GM19455 (cell line): ENCODE results near the gene PRPSAP2.
"Not testable (repeated sequence)": the region's sequence is repeated elsewhere in the genome, so short reads cannot be mapped to it uniquely, and the experiment has no call there.

ENCODE experiments used
- ATAC-seq: cut with Tn5 transposase; IDR thresholded peaks from one replicate; pipeline ENCODE4 v1.9.1; 2021; ENCODE audit not compliant: unreplicated experiment

PRPSAP2 gene

GRCh38 chr17:18938692-18939023 lies 80.7 kb downstream of the PRPSAP2 start:
- ATAC-seq, result no peak

- ATAC-seq, result no peak
These were observed 86.7 kb downstream of the PRPSAP2 start for GRCh38 chr17:18944646-18945045.

GRCh38 chr17:18946536-18946935 lies 88.6 kb downstream of the PRPSAP2 start:
- no peak for ATAC-seq

DNA sequence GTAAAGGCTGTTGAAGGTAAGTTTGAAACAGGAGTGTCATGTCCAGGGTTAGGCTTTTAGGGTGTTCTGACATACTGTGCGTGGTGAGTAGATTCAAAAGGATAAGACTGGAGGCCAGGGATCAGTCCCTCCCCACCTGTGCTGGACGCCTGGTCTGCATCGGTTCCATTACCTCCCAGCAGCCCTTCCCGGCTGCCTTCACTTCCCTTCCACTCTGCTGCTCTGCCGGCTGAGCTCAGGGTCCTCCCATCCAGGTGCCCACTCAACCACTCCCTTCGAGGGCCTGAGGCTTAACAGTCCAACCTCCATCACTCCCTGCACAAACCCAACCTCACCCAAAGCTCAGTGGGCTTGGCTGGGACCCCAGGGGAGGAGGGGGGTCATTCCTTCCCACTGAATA lies 89.9 kb downstream of the PRPSAP2 start:
- no peak for ATAC-seq

GRCh38 chr17:18948476-18949006 lies 90.6 kb downstream of the PRPSAP2 start:
- ATAC-seq, result no peak

GRCh38 chr17:18949566-18949965 lies 91.6 kb downstream of the PRPSAP2 start:
- no peak for ATAC-seq

DNA sequence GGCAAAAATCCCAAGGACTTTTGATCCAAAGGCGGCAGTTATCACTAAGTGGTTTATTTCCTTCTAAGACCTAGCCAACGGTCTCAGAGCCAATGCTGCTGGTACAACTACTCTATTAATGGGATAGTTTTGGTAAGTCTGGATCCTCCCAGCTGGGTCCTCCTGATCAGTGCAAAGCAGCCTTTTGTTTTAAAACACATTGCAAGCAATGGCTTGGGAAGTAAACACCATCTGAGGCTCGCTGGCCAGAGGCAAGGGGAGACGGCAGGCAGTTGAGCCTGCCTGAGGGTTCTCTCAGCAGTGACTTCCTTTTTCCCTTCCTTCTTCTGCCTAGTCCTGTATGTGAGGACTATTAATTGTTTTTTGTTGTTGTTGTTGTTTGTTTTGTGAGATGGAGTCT lies 92.4 kb downstream of the PRPSAP2 start:
- ATAC-seq, result no peak

DNA sequence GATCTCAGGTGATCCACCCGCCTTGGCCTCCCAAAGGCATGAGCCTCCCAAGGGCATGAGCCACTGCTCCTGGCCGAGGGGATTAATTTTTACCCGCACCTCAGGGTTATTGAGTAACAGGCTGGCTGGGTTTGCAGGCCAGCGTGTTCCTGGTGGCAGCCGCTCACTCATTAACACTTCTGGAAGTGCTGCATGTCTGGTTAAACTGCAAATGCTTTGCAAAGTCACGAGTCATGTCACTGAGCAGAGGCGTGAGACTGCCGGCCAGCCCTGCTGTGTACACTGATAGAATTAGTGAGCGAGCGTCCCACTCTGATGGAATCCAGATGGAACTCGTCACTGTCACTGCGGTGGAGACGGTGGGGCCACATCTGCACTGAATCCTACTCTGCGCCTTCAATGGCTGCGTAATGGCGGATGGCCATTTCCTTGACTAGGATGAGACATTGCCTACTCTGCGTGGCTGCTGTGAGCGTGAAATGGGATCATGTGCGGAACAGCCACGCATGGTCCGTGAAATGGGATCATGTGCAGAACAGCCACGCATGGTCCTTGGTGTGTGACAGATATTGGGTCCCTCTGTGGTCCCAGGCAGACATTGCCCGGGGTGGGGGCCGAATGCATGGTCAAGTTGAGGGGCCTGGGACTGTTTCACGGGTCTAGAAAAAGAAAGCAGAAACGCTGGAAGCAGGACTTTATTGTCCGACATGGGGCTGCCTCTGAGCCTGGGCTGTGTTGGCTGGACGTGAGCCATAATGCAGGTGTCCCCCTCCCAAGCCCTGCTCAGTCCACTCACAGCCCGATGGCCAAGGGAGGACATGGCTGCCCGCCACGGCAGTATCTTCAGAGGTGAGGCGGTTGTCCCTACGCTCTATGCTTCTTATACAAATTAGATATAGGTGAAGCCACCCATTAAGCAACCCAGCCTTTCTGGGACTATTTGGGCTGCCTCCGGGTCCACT lies 93.3 kb downstream of the PRPSAP2 start:
- no peak for ATAC-seq

GRCh38 chr17:18951941-18952842 lies 94.3 kb downstream of the PRPSAP2 start, which contains the start of gene SLC5A10:
Gene SLC5A10, plus strand, starts transcription at chr17:18952165. Its CDS starts 41 bp downstream, at chr17:18952206.
- ATAC-seq, result no peak

DNA sequence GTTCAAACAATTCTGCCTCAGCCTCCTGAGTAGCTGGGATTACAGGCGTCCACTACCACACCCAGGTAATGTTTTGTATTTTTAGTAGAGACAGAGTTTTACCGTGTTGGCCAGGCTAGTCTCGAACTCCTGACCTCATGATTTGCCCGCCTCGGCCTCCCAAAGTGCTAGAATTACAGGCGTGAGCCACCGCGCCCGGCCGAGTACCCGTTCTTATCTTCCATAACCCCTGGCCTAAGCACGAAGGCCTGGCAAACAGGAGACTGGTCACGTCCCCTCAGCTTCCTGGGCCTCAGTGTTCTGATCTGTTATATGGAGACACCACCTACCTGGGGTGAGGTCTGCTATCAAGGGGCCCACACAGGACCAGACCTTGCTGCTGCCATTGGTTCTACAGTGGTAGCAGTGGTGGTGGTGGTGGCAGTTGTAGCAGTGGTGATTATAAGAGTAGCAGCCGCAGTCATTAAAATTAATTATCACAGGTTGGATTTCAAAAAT lies 95.3 kb downstream of the PRPSAP2 start:
- ATAC-seq, result no peak

DNA sequence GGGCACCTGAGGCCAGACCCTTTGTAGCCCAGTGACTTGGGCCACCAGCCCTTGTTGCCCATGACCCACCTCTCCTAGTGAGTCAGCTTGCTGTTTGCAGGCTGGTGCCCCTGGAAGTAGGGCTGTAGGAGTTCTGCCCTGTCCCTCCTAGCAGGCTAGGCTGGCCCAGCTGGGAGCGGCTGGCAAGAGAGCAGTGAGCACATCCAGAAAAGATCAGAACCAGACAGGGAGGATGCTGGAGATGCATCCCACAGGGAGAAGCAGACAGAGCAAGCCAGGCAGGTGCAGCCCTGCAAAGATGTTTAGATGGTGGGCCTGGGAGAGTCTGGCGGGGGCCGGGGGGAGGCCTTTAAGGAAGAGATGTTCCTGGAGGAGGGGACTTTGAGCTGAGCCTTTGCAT lies 96.4 kb downstream of the PRPSAP2 start:
- ATAC-seq, result no peak

DNA sequence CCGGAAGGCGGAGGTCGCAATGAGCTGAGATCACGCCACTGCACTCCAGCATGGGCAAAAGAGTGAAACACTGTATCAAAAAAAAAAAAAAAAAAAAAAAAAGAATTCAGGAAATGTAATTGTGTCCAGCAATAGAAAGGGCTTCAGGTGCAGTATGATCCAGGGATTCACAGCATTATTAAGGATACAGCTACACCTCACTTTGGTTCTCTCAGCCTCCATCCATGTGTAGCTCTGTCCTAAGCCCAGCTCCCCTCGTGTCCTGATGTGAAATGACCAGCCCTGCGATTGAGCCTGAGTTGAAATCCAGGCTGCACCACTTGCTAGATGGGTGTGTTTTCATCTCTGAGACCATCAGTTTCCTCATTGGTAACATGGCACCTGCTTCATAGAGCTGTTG lies 97.1 kb downstream of the PRPSAP2 start:
- ATAC-seq, result no peak

GRCh38 chr17:18956021-18956420 lies 98.1 kb downstream of the PRPSAP2 start:
- not testable (repeated sequence) for ATAC-seq

GRCh38 chr17:18956581-18956980 lies 98.7 kb downstream of the PRPSAP2 start:
- no peak for ATAC-seq

- no peak for ATAC-seq
These were observed 99.9 kb downstream of the PRPSAP2 start for GRCh38 chr17:18957831-18958230.

DNA sequence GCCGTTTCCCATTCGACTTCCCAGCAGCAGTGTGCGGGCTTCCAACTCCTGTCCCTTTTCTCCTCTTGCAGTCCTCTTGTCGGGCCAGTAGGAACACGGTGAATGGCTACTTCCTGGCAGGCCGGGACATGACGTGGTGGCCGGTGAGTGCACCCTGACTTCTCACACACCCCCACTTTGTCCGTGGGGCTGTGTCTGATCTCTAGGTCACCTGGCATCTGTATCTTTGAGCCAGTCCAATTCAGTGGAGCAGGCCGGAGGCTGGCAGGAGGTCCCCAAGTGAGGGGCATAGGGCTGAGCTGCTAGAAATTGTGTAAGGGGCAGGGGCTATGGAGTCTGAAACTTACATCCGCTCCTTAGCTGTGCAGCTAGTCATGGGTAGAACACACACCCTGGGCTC lies 100.7 kb downstream of the PRPSAP2 start:
- ATAC-seq, result no peak

DNA sequence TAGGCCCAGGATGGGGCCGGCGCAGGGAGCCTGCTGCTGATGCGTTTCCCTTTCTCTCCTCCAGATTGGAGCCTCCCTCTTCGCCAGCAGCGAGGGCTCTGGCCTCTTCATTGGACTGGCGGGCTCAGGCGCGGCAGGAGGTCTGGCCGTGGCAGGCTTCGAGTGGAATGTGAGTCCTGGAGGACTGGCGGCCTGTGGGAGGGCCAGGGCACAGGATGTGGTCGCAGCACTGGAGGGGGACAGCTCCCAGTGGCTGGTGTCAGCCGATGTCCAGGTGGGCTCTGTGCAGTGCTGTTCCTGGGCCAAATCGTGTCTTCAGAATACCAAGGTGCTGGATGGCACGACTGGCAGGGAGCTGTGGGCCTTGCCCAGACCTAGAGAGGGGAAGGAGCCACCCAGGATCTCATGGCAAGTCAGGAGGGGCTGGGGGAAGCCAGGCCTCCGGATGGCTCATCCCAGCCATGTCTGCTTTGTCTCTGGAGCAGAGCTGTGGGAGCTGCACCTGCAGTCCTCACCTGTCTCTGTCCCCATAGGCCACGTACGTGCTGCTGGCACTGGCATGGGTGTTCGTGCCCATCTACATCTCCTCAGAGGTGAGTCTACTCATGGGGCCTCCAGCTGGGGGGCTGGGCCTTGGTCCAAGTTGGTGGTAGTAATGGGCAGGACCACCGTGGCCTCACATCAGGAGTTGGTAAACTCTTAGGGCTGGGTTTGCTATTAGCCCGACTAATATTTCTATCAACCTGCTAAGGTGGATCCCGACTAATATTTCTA lies 101.3 kb downstream of the PRPSAP2 start:
- ATAC-seq, result no peak

GRCh38 chr17:18959845-18960240 lies 101.9 kb downstream of the PRPSAP2 start:
- ATAC-seq, result no peak

- ATAC-seq, result no peak
These were observed 102.3 kb downstream of the PRPSAP2 start for GRCh38 chr17:18960241-18960665.

DNA sequence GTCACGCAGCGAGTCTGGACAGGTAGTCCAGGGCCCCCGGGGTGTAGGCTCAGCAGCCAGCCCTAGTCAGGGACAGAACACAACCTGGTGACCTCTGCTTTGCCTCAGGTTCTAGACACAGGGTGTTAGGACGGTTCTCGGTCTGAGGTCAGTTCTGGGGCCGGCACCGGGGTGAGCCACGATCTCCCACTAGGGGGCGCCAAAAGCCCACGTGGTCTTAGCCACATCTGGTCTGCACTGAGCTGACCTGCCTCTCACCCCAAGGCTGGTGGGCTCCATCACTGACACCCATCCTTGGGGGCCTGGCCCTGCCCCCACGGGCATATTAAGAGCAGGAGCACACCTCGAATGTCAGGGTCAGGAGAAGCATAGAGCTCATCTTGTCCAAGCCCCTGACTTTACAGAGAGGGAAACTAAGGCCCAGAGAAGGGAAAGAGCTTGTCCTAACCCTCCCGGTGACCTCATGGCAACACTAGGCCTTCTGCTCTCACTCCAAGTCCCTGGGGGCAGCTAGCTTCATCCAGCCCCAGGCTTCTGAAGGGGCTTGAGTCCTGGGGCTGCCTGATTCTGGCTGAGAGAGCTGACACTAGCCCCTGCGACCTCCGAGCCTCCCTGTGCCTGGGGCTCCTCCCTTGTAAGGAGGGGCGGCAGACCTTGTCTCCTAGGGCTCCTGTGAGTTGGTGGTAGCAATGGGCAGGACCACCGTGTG lies 103.0 kb downstream of the PRPSAP2 start:
- ATAC-seq, result peak; percentile 77
